OCI-LY3 (cell line): ENCODE data around the gene RNASE13.

ENCODE experiments used
- H2AFZ ChIP-seq: fragments of 200-600, 300-600 bp; shearing (Covaris generic); 2 replicates; pipeline ENCODE4 v1.6.0; 2014; ENCODE audit warnings: antibody characterized with exemption, low read depth, low read length
- H3K27ac ChIP-seq: fragments of 200-600, 300-600 bp; sonication (generic); 2 replicates; pipeline ENCODE4 v1.5.1; 2014; ENCODE audit warnings: mild to moderate bottlenecking, low read length, moderate library complexity, mixed read lengths
- H3K27me3 ChIP-seq: fragments of 200-600, 300-600 bp; sonication (generic); 2 replicates; pipeline ENCODE4 v1.6.1; 2014; ENCODE audit warnings: low read depth, low read length, mixed read lengths
- H3K36me3 ChIP-seq: fragments of 200-600, 300-600 bp; sonication (generic); replicated peaks from 2 replicates; pipeline ENCODE3; 2014; ENCODE audit warnings: low read depth, low read length, mixed read lengths
- H3K4me1 ChIP-seq: fragments of 300-600, 200-600 bp; sonication (generic); 2 replicates; pipeline ENCODE4 v1.6.1; 2014; ENCODE audit warnings: low read length, mixed read lengths
- H3K4me2 ChIP-seq: fragments of 200-600, 300-600 bp; sonication (generic); 2 replicates; pipeline ENCODE4 v1.6.1; 2014; ENCODE audit warnings: low read length, mixed read lengths
- H3K4me3 ChIP-seq: fragments of 300-600, 200-600 bp; sonication (generic); 2 replicates; pipeline ENCODE4 v1.5.1; 2014; ENCODE audit warnings: antibody characterized with exemption, mild to moderate bottlenecking, low read length, moderate library complexity
- H3K79me2 ChIP-seq: fragments of 300-600, 200-600 bp; shearing (Covaris generic); 2 replicates; pipeline ENCODE4 v1.6.1; 2014; ENCODE audit warnings: mild to moderate bottlenecking, low read length, mixed read lengths
- H3K9ac ChIP-seq: fragments of 300-600, 200-600 bp; shearing (Covaris generic); 2 replicates; pipeline ENCODE4 v1.6.0; 2014; ENCODE audit warnings: mild to moderate bottlenecking, low read length, moderate library complexity
- H3K9me3 ChIP-seq: fragments of 200-600, 300-600 bp; shearing (Covaris generic); 2 replicates; pipeline ENCODE4 v1.6.1; 2014; ENCODE audit warnings: low read length, mixed read lengths; ENCODE audit not compliant: insufficient read depth
- H4K20me1 ChIP-seq: fragments of 200-600, 300-600 bp; sonication (generic); 2 replicates; pipeline ENCODE4 v1.6.1; 2016; ENCODE audit warnings: low read length, mixed read lengths; ENCODE audit not compliant: insufficient read depth
- CTCF ChIP-seq: fragments of 200-600, 300-600 bp; sonication (generic); IDR thresholded peaks from 2 replicates; pipeline ENCODE4 v1.5.1; 2014; ENCODE audit warnings: antibody characterized with exemption, low read length, low read depth
- EZH2phosphoT487 ChIP-seq: fragments of 200-600 bp; shearing (Covaris generic); IDR thresholded peaks from 2 replicates; pipeline ENCODE4 v1.6.1; 2018; ENCODE audit warnings: antibody characterized with exemption, mixed run types, low read depth

Gene RNASE13

GRCh38 chr14:21026988-21027315 lies 7.7 kb downstream of the RNASE13 start:
- no peaks in the 10 kb centered on the region for H3K4me1 ChIP-seq
- no peak overlapping the region for H3K4me3 ChIP-seq
- H3K79me2 ChIP-seq, result no peaks in the 10 kb centered on the region
- no peaks in the 10 kb centered on the region for H3K36me3 ChIP-seq
- H3K4me2 ChIP-seq, result no peak overlapping the region
- H2AFZ ChIP-seq, result no peak overlapping the region
- H3K27ac ChIP-seq, result no peak overlapping the region
- no peaks in the 10 kb centered on the region for H3K9me3 ChIP-seq
- H3K27me3 ChIP-seq, result peaks cover 13% of the 10 kb centered on the region
- H3K9ac ChIP-seq, result no peak overlapping the region
- H4K20me1 ChIP-seq, result no peaks in the 10 kb centered on the region
- TF ChIP-seq CTCF, result no peak
- no peak for TF ChIP-seq EZH2phosphoT487

GRCh38 chr14:21026274-21026987 lies 8.2 kb downstream of the RNASE13 start:
- Histone ChIP-seq H4K20me1 (no peaks in the 10 kb centered on the region), H3K4me3 (no peak overlapping the region), H3K4me1 (no peaks in the 10 kb centered on the region), H3K27me3 (peaks cover 18% of the 10 kb centered on the region), H3K36me3 (no peaks in the 10 kb centered on the region), H3K79me2 (no peaks in the 10 kb centered on the region), H3K27ac (no peak overlapping the region), H3K9me3 (no peaks in the 10 kb centered on the region), H3K4me2 (no peak overlapping the region), H2AFZ (no peak overlapping the region), H3K9ac (no peak overlapping the region)
- TF ChIP-seq CTCF (no peak), EZH2phosphoT487 (no peak)

- no peak overlapping the region for H3K27ac ChIP-seq
- H3K36me3 ChIP-seq, result no peaks in the 10 kb centered on the region
- no peak overlapping the region for H3K4me2 ChIP-seq
- no peaks in the 10 kb centered on the region for H4K20me1 ChIP-seq
- H2AFZ ChIP-seq, result no peak overlapping the region
- H3K4me1 ChIP-seq, result no peaks in the 10 kb centered on the region
- peaks cover 20% of the 10 kb centered on the region for H3K27me3 ChIP-seq
- no peak overlapping the region for H3K9ac ChIP-seq
- no peak overlapping the region for H3K4me3 ChIP-seq
- no peaks in the 10 kb centered on the region for H3K9me3 ChIP-seq
- TF ChIP-seq EZH2phosphoT487, result no peak
- no peak for TF ChIP-seq CTCF
- H3K79me2 ChIP-seq, result no peaks in the 10 kb centered on the region
These were observed 9.0 kb downstream of the RNASE13 start for GRCh38 chr14:21025371-21026273.

GRCh38 chr14:21024585-21025370 lies 9.8 kb downstream of the RNASE13 start, which contains the start of gene NDRG2:
Gene NDRG2, minus strand, starts transcription at chr14:21025061. Its CDS starts 1,746 bp downstream, at chr14:21023315.
- Histone ChIP-seq H3K27me3 (peaks cover 20% of the 10 kb centered on the region), H4K20me1 (no peaks in the 10 kb centered on the region), H3K27ac (no peak within 1 kb of the TSS), H3K4me2 (no peak within 1 kb of the TSS), H3K79me2 (no peaks in the 10 kb centered on the region), H3K36me3 (no peaks in the 10 kb centered on the region), H2AFZ (no peak within 1 kb of the TSS), H3K4me3 (no peak within 1 kb of the TSS), H3K9me3 (no peaks in the 10 kb centered on the region), H3K9ac (no peak within 1 kb of the TSS), H3K4me1 (no peaks in the 10 kb centered on the region)
- TF ChIP-seq EZH2phosphoT487 (no peak), CTCF (no peak)
